Karpas-422 (cell line): ENCODE data around the gene SRM. TPM values are rescaled to one million over a fixed set of nuclear protein-coding genes. Genes with fewer than 3 reads are reported as not detected.

ENCODE experiments used
- DNase-seq: peaks from one replicate; pipeline ENCODE4 v3.0.0-alpha.2; 2015
- H2AFZ ChIP-seq: fragments of 200-600 bp; sonication (generic); 2 replicates; pipeline ENCODE4 v1.6.1; 2014; ENCODE audit warnings: antibody characterized with exemption, low read length, mixed read lengths
- H3K27ac ChIP-seq: fragments of 200-600 bp; sonication (generic); 2 replicates; pipeline ENCODE4 v1.5.1; 2014; ENCODE audit warnings: mild to moderate bottlenecking, low read length, moderate library complexity
- H3K27me3 ChIP-seq: fragments of 200-600 bp; sonication (generic); 2 replicates; pipeline ENCODE4 v1.6.1; 2014; ENCODE audit warnings: low read length, mixed read lengths
- H3K36me3 ChIP-seq: fragments of 200-600 bp; sonication (generic); 2 replicates; pipeline ENCODE4 v1.6.1; 2014; ENCODE audit warnings: low read length, mixed read lengths; ENCODE audit not compliant: insufficient read depth
- H3K4me1 ChIP-seq: fragments of 200-600 bp; sonication (generic); 2 replicates; pipeline ENCODE4 v1.6.1; 2014; ENCODE audit warnings: mild to moderate bottlenecking, low read length, mixed read lengths
- H3K4me2 ChIP-seq: fragments of 200-600 bp; sonication (generic); 2 replicates; pipeline ENCODE4 v1.6.1; 2014; ENCODE audit warnings: low read length, low read depth, mild to moderate bottlenecking; ENCODE audit not compliant: poor library complexity, severe bottlenecking
- H3K4me3 ChIP-seq: fragments of 200-600 bp; sonication (generic); 2 replicates; pipeline ENCODE4 v1.5.1; 2014; ENCODE audit warnings: mild to moderate bottlenecking, antibody characterized with exemption, low read length, mixed read lengths
- H3K79me2 ChIP-seq: fragments of 200-600 bp; sonication (generic); 2 replicates; pipeline ENCODE4 v1.6.1; 2014; ENCODE audit warnings: mild to moderate bottlenecking, low read length, mixed read lengths
- H3K9ac ChIP-seq: fragments of 200-600 bp; sonication (generic); 2 replicates; pipeline ENCODE4 v1.6.0; 2014; ENCODE audit warnings: low read length
- H3K9me2 ChIP-seq: fragments of 200-600 bp; sonication (generic), shearing (Covaris generic); replicated peaks from 2 replicates; pipeline ENCODE4 v1.6.0; 2014; ENCODE audit warnings: mild to moderate bottlenecking, low read length, moderate library complexity; ENCODE audit not compliant: insufficient read depth
- H3K9me3 ChIP-seq: fragments of 300-700, 200-600 bp; sonication (generic); 2 replicates; pipeline ENCODE4 v1.6.1; 2014; ENCODE audit warnings: low read length, mixed read lengths
- H4K20me1 ChIP-seq: fragments of 200-600 bp; sonication (generic); 2 replicates; pipeline ENCODE4 v1.6.1; 2014; ENCODE audit warnings: mild to moderate bottlenecking, antibody characterized with exemption, low read length, low read depth; ENCODE audit not compliant: insufficient read depth
- total RNA-seq: library from RNA; depleted of rRNA; stranded (reverse); fragments of >200 nt; shearing (Covaris generic); gene quantifications from 2 replicates; pipeline ENCODE4 v1.2.3, GENCODE V29; 2014; ENCODE audit warnings: low replicate concordance

The SRM gene
- total RNA-seq, 1 experiment from 2014 or later = 50.3 TPM

GRCh38 chr1:11062965-11063401, 3.2 kb upstream of the SRM start:
- H3K79me2 ChIP-seq = peaks cover 25% of the 10 kb centered on the region
- H3K4me1 ChIP-seq = peaks cover 29% of the 10 kb centered on the region
- H3K4me3 ChIP-seq = no peak overlapping the region
- H4K20me1 ChIP-seq = peaks cover 8% of the 10 kb centered on the region; the same call in 1 of the 2 replicates
- no peak overlapping the region for H3K27ac ChIP-seq
- DNase-seq = no peak
- no peak overlapping the region for H3K4me2 ChIP-seq
- peaks cover 23% of the 10 kb centered on the region; the same call in 1 of the 2 replicates for H3K36me3 ChIP-seq
- H3K27me3 ChIP-seq = no peaks in the 10 kb centered on the region
- H3K9ac ChIP-seq = no peak overlapping the region
- H2AFZ ChIP-seq = no peak overlapping the region
- no peaks in the 10 kb centered on the region for H3K9me2 ChIP-seq
- H3K9me3 ChIP-seq = no peaks in the 10 kb centered on the region

GRCh38 chr1:11061652-11062365, 2.0 kb upstream of the SRM start:
- no peak overlapping the region for H2AFZ ChIP-seq
- peaks cover 31% of the 10 kb centered on the region for H3K79me2 ChIP-seq
- H3K36me3 ChIP-seq = peaks cover 24% of the 10 kb centered on the region; the same call in 1 of the 2 replicates
- peaks cover 30% of the 10 kb centered on the region for H3K4me1 ChIP-seq
- no peak for DNase-seq
- peak overlapping the region; percentile 97 for H3K4me2 ChIP-seq
- no peak overlapping the region for H3K4me3 ChIP-seq
- peaks cover 8% of the 10 kb centered on the region; the same call in 1 of the 2 replicates for H4K20me1 ChIP-seq
- peak overlapping the region; percentile 52 for H3K27ac ChIP-seq
- peak overlapping the region; percentile 22; the same call in 1 of the 2 replicates for H3K9ac ChIP-seq
- no peaks in the 10 kb centered on the region for H3K9me2 ChIP-seq
- no peaks in the 10 kb centered on the region for H3K27me3 ChIP-seq
- no peaks in the 10 kb centered on the region for H3K9me3 ChIP-seq

- Histone ChIP-seq H2AFZ (no peak overlapping the region), H3K27me3 (no peaks in the 10 kb centered on the region), H3K9me2 (no peaks in the 10 kb centered on the region), H3K4me3 (peak overlapping the region; percentile 97), H3K27ac (peak overlapping the region; percentile 46; the same call in 1 of the 2 replicates), H3K9me3 (no peaks in the 10 kb centered on the region), H4K20me1 (peaks cover 18% of the 10 kb centered on the region; the same call in 1 of the 2 replicates), H3K4me1 (peaks cover 31% of the 10 kb centered on the region), H3K9ac (peak overlapping the region; percentile 94), H3K4me2 (peak overlapping the region; percentile 97), H3K79me2 (peaks cover 31% of the 10 kb centered on the region), H3K36me3 (peaks cover 22% of the 10 kb centered on the region; the same call in 1 of the 2 replicates)
- peak; percentile 56 for DNase-seq
Measured at GRCh38 chr1:11059155-11059967, 457 bp downstream of the SRM start.

- no peak overlapping the region for H2AFZ ChIP-seq
- H3K4me3 ChIP-seq = peak overlapping the region; percentile 97
- peak overlapping the region; percentile 97 for H3K4me2 ChIP-seq
- H3K9me3 ChIP-seq = no peaks in the 10 kb centered on the region
- no peaks in the 10 kb centered on the region for H3K27me3 ChIP-seq
- H3K27ac ChIP-seq = peak overlapping the region; percentile 46; the same call in 1 of the 2 replicates
- peaks cover 22% of the 10 kb centered on the region; the same call in 1 of the 2 replicates for H3K36me3 ChIP-seq
- peaks cover 37% of the 10 kb centered on the region for H3K4me1 ChIP-seq
- peaks cover 23% of the 10 kb centered on the region; the same call in 1 of the 2 replicates for H4K20me1 ChIP-seq
- H3K79me2 ChIP-seq = peaks cover 31% of the 10 kb centered on the region
- no peak for DNase-seq
- H3K9me2 ChIP-seq = no peaks in the 10 kb centered on the region
- peak overlapping the region; percentile 94 for H3K9ac ChIP-seq
Measured at GRCh38 chr1:11058595-11059154, 1.1 kb downstream of the SRM start.

GRCh38 chr1:11058026-11058425, 1.8 kb downstream of the SRM start:
- H3K27me3 ChIP-seq = no peaks in the 10 kb centered on the region
- H4K20me1 ChIP-seq = peaks cover 23% of the 10 kb centered on the region; the same call in 1 of the 2 replicates
- no peaks in the 10 kb centered on the region for H3K9me3 ChIP-seq
- peaks cover 22% of the 10 kb centered on the region; the same call in 1 of the 2 replicates for H3K36me3 ChIP-seq
- H3K79me2 ChIP-seq = peaks cover 31% of the 10 kb centered on the region
- H3K9me2 ChIP-seq = no peaks in the 10 kb centered on the region
- H2AFZ ChIP-seq = no peak overlapping the region
- H3K9ac ChIP-seq = no peak overlapping the region
- H3K4me2 ChIP-seq = peak overlapping the region; percentile 23
- no peak for DNase-seq
- peaks cover 43% of the 10 kb centered on the region for H3K4me1 ChIP-seq
- no peak overlapping the region for H3K27ac ChIP-seq
- H3K4me3 ChIP-seq = peak overlapping the region; percentile 97; the same call in 1 of the 2 replicates

GRCh38 chr1:11057477-11057876, 2.3 kb downstream of the SRM start:
- no peaks in the 10 kb centered on the region for H3K9me2 ChIP-seq
- peak overlapping the region; percentile 23 for H3K4me2 ChIP-seq
- no peaks in the 10 kb centered on the region for H3K9me3 ChIP-seq
- H4K20me1 ChIP-seq = peaks cover 23% of the 10 kb centered on the region; the same call in 1 of the 2 replicates
- H2AFZ ChIP-seq = no peak overlapping the region
- H3K27me3 ChIP-seq = no peaks in the 10 kb centered on the region
- peaks cover 31% of the 10 kb centered on the region for H3K79me2 ChIP-seq
- no peak for DNase-seq
- H3K27ac ChIP-seq = no peak overlapping the region
- H3K4me1 ChIP-seq = peaks cover 47% of the 10 kb centered on the region
- peaks cover 22% of the 10 kb centered on the region; the same call in 1 of the 2 replicates for H3K36me3 ChIP-seq
- H3K4me3 ChIP-seq = no peak overlapping the region
- H3K9ac ChIP-seq = no peak overlapping the region

GRCh38 chr1:11056504-11056903, 3.3 kb downstream of the SRM start:
- Histone ChIP-seq H3K36me3 (peaks cover 22% of the 10 kb centered on the region; the same call in 1 of the 2 replicates), H4K20me1 (peaks cover 23% of the 10 kb centered on the region; the same call in 1 of the 2 replicates), H3K4me3 (no peak overlapping the region), H3K4me1 (peaks cover 45% of the 10 kb centered on the region), H3K9ac (no peak overlapping the region), H3K4me2 (no peak overlapping the region), H3K79me2 (peaks cover 31% of the 10 kb centered on the region), H2AFZ (no peak overlapping the region), H3K9me2 (no peaks in the 10 kb centered on the region), H3K27ac (no peak overlapping the region), H3K27me3 (no peaks in the 10 kb centered on the region), H3K9me3 (no peaks in the 10 kb centered on the region)
- no peak for DNase-seq
